Hypothalamus (tissue), 51 donors: ENCODE data around the gene EFEMP2.
"Not testable (repeated sequence)": the region's sequence is repeated elsewhere in the genome, so short reads cannot be mapped to it uniquely, and the experiment has no call there.

ENCODE experiments used
- DNase-seq, 51 donors: peaks; one replicate each; lab custom pipeline; 2025; lab: John Stamatoyannopoulos, UW

Gene EFEMP2

GRCh38 chr11:65856689-65857499 lies 15.7 kb downstream of the EFEMP2 start:
- DNase-seq: peak in 50 of 51 donors; percentile 19 to 88 (median 74)

GRCh38 chr11:65855927-65856363 lies 16.7 kb downstream of the EFEMP2 start:
- no peak for DNase-seq

- DNase-seq: no peak
Measured at GRCh38 chr11:65854852-65855837, 17.5 kb downstream of the EFEMP2 start.

- no peak for DNase-seq
Measured at GRCh38 chr11:65854161-65854592, 18.4 kb downstream of the EFEMP2 start.

GRCh38 chr11:65853246-65853979 lies 19.2 kb downstream of the EFEMP2 start:
- no peak for DNase-seq

- DNase-seq: no peak
Measured at GRCh38 chr11:65852508-65853245, 19.9 kb downstream of the EFEMP2 start.

- DNase-seq: no peak
Measured at GRCh38 chr11:65851811-65852507, 20.6 kb downstream of the EFEMP2 start.

GRCh38 chr11:65851083-65851579 lies 21.5 kb downstream of the EFEMP2 start:
- DNase-seq: no peak

GRCh38 chr11:65850217-65851082 lies 22.1 kb downstream of the EFEMP2 start:
- no peak for DNase-seq

- DNase-seq: no peak
Measured at GRCh38 chr11:65849771-65850216, 22.8 kb downstream of the EFEMP2 start.

GRCh38 chr11:65849366-65849765 lies 23.2 kb downstream of the EFEMP2 start:
- no peak for DNase-seq

GRCh38 chr11:65848693-65849092 lies 23.9 kb downstream of the EFEMP2 start:
- DNase-seq: not testable (repeated sequence)

GRCh38 chr11:65847746-65848145 lies 24.9 kb downstream of the EFEMP2 start:
- DNase-seq: no peak

- no peak for DNase-seq
Measured at GRCh38 chr11:65844231-65844872, 28.2 kb downstream of the EFEMP2 start.

- DNase-seq: no peak
Measured at GRCh38 chr11:65843811-65844210, 28.8 kb downstream of the EFEMP2 start.

- DNase-seq: no peak
Measured at GRCh38 chr11:65842144-65842543, 30.5 kb downstream of the EFEMP2 start.

GRCh38 chr11:65834202-65834601 lies 38.4 kb downstream of the EFEMP2 start:
- DNase-seq: no peak
